GM19193 (cell line): ENCODE results near the gene CDCA4.

ENCODE experiments used
- POLR2A ChIP-seq: IDR thresholded peaks from 4 replicates; pipeline ENCODE4 v1.6.1; 2011; ENCODE audit not compliant: insufficient read depth, insufficient read length; ENCODE audit errors: extremely low read depth

CDCA4 gene

DNA sequence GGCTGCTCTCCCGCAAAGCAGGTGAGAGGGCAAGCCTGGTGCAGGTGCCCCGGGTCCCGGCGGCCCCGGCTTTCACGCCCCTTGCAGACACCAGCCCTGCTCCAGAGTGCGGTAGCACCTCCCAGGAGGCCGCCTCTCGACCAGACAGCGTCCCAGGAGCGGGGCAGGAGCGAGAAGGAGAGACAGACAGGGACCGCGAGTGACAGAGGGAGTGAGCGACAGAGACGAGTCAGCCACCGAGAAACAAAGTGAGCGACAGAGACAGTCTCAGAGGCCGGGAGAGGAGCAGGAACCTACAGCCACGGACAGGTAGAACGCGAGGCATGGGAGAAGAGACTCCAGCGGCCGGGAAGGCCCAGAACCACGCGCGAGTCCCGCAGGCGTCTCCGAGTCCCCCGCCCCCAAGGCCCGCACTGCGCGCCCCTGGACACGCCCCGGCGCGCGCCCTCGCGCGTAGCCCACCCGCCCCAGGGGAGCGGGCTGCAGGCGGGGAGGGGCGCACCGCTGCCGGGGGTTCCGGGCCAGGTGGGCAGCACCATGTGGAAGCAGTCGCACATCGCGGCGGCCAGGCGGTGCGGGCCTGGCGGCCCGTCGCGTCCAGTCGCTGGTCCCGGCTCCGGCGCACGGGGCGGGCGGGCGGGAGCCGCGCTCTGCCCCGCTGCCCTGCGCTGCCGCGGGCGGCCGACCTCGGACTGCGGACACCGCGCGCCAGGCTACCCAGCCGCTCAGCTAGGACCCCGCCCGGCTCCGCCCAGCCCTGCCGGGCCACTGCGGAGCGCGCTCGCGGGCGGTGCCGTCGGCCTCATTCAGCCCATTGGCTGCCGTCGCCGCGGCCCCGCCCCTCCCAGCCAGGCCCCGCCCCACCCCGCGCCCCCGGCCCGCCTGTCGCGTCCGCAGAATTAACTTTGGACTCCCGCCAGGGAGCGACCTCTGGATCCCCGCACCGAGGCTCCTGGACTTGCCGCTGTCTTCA, 42.9 kb downstream of the CDCA4 start, which contains the start of gene AHNAK2:
Gene AHNAK2, minus strand, starts transcription at position 694 of the 973 bp plus-strand sequence. Its CDS starts 137 bp downstream, at position 557.
- no peak for TF ChIP-seq POLR2A

DNA sequence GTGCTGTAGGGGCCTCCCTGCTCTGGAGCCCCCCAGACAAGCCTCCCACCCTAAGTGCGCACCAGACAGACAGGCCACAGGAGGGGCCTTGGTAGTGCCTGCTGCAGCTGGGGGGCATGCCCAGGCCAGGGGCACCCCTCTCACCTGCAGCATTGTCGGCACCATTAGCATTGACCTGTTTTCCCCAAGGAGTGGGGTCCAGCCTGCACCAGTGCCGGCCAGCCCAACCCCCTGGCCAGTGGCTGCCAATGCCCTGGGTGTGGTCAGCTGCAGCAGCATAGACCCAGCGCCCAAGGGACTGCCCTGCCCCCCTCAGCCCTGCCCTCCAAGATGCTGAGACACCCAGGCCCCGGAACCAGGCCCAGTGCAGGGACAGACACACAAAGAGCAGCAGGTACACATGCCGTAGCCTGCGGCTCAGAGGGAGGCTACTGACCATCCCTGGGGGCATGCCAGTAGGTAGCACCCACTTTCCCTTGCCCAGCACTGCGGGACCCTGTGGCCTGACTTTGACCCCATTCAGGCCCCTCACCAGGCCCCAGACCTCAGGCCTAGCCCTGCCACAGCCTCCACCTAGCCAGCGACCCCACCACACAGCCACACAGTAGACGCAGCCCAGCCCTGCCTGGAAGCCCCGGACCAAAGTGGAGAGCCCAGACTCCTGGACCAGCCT, 43.7 kb downstream of the CDCA4 start:
- no peak for TF ChIP-seq POLR2A

DNA sequence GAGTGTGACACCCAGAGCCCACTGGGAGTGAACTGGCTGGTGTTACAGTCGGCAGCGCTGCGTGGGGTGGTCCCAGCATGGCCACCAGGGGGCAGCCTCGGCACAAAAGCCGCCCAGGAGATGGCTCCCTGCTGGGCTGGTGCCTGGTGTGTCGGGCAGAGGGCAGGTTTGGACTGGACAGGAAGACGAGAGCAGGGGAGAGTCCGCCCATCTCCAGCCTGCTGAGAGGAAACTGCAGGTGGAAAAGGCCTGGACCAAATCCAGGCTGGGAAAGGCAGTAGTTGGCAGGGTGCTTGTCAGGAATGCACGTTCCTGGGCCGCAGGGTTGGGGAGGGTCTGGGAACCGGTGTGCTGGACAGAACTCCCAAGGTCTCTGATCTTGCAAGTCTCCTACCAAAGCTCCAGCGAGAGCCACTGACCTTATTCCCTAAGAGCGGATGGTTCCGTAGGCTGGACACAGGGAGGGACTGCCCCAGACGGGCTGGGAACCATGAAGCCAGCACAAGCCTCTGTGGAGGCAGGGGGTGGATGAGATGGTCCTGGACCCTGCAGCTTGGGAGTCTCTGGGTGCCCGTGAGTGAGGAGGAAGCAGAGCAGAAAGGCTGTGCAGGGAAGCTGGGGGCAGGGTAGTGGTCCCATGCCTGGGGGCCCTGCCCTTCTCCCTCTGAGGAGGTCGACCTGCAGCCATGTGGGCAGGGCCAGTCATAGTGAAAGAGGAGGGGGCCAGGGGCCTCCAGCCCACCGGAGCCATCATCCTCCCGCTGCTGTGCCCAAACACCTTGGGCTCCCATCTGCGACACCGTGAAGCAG, 44.5 kb downstream of the CDCA4 start:
- no peak for TF ChIP-seq POLR2A

DNA sequence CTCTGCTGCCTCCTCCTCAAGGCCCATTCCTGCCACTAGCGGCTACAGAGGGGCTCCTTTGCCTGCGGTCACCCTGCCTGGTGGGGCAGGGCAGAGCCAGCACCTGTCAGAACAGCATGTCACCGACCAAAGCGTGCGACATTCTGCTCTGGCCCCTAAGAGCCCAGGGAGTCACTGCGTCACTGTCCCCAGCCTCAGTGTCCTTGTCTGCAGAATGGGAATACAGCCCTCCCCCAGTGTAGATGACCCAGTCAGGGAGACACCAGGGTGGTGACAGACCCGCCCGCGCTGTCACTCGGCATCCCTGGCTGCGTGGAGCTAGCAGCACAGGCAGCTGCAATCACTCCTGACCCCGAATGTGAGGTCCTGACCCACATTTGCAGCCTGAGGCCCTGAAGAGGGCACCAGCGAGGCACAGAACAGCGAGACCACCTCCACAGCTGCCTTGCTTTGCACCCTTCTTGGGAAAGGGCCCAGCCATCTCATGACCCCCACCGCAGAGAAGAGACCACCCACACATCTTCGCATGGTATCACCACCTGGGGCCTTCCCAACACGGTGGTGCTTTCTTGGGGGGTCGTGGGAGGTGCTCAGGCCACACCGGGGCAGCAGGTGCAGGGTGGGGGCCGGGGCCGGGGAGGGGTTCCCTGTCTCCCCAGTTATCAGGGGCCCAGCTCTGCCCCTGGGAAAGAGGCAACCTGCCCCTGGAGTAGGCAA, 45.2 kb downstream of the CDCA4 start:
- TF ChIP-seq POLR2A = no peak

DNA sequence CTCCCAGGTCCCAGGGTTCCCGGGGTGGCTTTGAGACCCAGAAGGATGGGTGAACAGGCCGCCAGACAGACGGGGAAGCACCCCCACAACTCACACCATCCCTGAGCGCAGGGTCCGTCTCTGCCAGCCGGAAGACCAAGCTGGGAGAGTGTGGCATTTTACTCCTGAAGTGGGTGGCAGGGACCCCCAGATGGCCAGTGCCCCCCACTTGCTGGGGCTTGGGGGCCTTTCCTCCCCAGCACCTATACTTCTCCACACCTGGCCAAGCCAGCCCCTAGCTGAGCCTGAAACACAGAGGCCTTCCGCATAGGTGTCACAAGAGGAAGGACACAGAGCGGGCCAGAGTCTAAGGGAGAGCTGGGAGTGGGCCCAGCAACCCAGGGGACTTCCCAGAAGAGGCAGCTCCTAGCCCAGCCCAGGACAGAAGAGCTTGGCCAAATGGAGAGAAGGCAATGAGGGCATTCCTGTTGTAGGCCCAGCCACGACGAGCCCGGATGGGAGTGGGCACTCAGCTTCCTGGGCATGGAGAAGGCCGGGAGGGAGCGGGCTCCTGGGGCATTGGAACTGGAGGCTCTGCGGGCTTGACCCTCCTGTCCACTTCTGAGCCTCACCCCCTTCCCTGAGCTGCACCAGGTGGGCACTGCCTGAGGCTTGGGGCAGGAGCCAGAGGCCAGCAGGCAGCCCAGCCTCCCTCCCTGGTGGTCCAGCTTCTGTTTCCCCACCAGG, 46.1 kb downstream of the CDCA4 start:
- TF ChIP-seq POLR2A = no peak

DNA sequence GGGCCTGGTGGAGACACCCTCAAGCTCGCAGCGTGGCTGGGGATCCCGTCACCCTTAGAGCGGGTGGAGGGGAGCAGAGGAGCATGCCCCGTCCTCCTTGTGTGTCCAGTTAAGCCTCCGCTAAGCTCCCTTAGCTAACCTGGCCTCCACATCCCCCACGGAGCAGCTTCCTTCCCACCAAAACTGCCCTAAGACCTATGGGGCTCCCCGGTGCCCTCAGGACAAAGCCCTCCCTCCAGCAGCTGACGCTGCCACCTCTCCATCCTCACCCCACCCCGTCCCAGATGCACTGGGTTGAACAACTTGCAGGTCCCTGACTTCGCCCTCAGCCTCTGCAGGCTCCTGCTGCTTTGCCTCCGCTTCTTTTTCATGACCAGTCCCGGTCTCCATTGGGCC, 46.7 kb downstream of the CDCA4 start:
- no peak for TF ChIP-seq POLR2A

DNA sequence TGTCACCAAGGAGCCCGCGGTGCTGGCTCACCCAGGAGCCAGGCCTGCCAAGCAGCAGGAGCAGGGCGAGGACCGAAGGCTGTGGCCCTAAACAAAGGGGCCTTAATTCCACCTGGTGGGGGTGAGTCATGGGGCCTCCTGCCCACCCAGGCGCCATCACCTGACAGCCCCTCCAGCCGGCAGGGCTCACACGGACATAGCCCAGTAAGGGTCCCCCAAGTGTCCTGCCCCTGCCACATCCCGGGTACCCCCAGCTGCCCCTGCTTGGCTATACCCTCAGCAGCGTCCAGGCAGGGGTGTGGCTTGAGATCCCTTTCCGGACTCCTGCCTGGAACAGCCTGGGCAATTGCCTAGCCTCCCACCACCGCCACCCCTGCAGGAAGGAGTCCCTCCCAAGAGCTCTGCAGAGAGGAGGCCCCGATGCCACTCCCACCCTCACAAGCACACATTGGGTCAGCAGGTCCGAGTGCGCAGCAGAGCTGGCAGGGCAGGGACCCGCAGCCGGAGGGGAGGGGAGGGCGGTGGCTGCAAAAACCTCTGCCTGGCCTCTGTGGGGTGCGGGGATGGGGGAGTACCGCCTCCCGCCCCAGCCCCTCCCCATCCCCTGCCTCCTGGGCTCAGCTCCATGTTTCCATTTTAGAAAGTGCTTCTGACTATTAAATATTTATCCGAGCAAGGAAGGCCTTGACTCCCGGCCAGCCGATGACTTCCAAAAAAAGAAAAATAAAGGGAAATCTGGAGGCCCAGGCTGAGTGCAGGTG, 47.3 kb downstream of the CDCA4 start:
- no peak for TF ChIP-seq POLR2A

DNA sequence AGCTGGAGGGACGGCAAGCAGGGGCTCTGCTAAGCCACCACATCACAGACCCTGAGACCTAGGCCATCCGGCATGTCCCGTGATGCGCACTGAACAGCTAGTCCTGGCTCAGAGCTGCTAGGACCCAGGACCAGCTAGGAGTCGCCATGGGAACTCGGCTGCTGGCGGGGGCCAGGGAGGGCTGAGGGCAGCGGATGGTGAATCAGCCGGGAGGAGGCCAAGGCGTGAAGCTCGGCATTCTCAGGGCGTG, 47.8 kb downstream of the CDCA4 start:
- no peak for TF ChIP-seq POLR2A

DNA sequence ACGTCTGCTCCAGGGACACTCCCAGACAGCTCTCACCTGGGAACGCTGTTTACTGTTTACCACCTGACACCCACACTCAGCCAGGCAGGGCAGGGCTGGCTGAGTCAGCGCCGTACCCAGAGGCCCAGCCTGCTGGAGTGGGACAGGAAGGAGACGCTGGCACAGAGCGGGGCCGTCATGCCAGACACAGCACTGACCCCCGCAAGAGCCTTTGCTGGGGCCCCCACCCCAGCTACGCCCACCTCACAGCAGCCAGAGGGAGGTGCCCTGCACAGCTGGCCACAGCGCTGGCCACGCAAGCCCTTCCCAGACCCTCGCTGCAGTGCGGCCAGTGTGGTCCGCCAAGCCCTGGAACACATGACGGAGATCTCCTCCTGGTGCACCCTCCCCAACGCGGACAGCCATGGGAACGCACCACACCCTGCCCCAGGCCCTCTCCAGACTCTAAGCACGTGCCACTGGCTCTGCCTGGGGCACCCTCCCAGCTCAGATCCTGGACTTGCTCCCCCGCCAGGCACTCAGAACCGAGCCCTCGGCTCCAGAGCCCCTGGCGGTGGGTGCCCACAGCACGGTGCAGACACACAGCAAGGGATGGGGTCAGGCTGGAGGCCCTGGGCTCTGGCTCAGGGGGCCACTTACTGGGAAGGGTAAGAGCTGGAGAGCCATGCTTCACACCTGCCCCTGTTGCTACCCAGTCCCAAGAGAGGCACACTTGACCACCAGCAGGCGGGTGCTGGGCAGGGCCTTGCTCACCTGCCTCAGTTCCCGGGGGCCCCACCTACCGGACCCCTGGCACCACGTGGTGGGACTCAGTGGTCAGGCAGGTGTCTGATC, 48.4 kb downstream of the CDCA4 start:
- no peak for TF ChIP-seq POLR2A

DNA sequence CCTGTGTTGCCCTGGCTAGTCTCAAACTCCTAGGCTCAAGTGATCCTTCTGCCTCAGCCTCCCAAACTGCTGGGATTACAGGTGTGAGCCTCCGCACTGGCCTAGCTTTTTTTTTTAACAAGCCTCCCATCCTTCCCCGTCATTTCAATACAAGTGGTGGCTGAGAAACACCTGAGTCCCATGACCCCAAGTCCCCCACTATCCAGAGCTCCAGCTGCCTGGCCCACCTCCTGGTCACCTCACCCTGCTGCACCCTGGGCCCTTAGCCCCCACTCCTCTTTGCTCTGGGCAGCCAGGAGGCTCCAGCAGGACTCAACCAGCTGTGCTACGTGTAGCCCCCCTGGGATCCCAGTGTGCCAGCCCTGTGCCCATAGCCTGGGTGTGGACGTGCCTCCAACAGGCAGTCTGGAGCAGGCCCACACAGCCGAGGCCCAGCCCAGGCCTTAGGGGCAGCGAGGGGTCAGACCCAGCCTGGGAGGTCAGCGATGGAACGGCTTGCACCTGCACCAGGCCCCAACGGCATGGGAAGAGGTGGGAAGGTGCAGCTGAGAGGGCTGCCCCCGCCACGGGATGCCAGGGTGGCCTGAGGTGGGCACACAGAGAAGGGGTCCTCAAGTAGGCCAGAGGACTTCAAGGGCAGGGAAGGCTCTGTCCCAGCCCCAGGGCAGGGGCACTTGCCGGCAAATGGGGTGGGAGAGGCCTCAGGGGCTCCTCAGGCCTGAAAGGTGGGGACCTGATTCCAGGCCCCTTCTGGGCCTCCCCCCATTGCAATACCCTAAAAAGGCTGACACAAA, 49.2 kb downstream of the CDCA4 start:
- no peak for TF ChIP-seq POLR2A

DNA sequence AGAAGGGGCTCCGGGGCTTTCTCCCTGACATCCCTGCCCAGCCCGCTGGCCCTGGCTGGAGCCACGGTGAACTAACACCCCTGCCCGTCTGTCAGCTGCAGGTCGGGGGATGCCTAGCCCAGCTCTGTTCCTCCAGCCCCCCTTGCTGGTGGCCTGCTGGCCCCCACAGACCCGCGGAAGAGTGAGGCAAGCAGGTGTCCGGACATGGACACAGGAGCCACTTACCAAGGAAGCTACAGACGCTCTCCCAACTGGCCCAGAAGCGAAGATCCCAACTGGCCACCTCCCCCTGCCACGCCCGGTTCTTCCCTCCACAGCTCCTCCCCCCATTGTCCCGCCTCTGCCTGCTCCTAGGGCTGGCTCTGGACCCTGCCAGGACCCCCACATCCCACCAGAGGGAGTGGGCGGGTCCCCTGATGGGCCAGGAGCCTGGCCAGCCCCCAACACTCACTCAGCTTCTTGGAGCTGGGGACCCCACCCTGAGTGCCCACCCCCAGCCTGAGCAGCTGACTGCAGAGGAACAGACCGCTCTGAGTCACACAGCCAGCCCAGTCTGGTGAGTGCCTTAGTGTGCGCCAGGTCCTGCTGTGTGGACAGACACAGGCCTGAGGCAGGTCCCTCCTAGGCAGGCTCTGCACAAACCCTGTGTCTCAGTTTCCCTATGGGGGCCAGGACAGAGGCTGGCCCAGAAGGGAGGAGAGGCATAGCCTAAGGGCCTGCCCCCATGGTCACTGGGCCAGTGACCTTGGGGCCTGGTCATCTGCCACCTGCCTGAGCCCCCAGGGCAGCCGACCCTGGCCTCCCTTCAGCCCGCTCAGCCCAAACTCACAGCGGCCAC, 50.4 kb downstream of the CDCA4 start:
- no peak for TF ChIP-seq POLR2A
